Mucosa of stomach (tissue), 1 donor: ENCODE data around the gene CHKA.

Source experiments
- H3K27me3 ChIP-seq: one replicate; pipeline ENCODE4 v1.7.0; 2013; ENCODE audit warnings: mild to moderate bottlenecking, low read length; ENCODE audit not compliant: control insufficient read depth, insufficient read depth
- H3K36me3 ChIP-seq: one replicate; pipeline ENCODE4 v1.7.0; 2013; ENCODE audit warnings: low read length; ENCODE audit not compliant: control insufficient read depth, insufficient read depth
- H3K4me1 ChIP-seq: one replicate; pipeline ENCODE4 v1.7.0; 2013; ENCODE audit warnings: mild to moderate bottlenecking, low read length; ENCODE audit not compliant: control insufficient read depth, insufficient read depth
- H3K4me3 ChIP-seq: one replicate; pipeline ENCODE4 v1.7.0; 2013; ENCODE audit warnings: low read length
- H3K9ac ChIP-seq: one replicate; pipeline ENCODE4 v1.7.0; 2013; ENCODE audit warnings: mild to moderate bottlenecking, low read length, moderate library complexity
- H3K9me3 ChIP-seq: one replicate; pipeline ENCODE4 v1.7.0; 2013; ENCODE audit warnings: mild to moderate bottlenecking, low read length, moderate library complexity; ENCODE audit not compliant: control insufficient read depth
- donor health status: Pancreatic carcinoma.

Gene CHKA

DNA sequence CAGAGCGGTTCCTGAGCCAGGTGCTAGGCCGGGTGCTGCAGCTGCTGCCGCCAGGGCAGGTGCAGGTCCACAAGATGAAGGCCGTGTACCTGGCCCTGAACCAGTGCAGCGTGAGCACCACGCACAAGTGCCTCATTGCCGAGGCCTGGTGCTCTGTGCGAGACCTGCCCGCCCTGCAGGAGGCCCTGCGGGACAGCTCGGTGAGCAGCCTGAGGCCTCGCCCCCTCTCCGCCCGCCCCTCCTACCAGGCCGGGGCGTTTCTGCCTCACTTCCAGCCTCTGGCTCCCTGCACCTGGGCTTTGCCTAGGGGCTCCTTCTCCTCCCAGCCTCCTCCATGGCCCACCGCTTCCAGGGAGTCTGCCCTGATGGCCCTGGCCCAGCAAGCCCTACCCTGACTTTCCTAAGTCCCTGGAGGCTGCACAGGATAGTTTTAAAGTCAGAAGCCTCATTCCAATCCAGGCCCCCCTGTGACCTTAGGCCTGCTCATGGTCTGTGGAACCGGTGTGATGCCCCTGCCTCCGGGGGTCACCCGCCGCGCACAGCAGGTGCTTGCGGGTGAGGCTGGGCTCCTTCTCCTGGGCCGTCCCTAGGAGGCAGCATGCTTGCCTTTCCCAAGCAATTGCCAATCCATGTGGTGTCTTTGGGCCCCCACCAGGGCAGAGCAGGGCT lies 76.9 kb downstream of the CHKA start:
- H3K4me3 ChIP-seq = no peak overlapping the region
- H3K27me3 ChIP-seq = no peaks in the 10 kb centered on the region
- H3K4me1 ChIP-seq = peaks cover 17% of the 10 kb centered on the region
- H3K9me3 ChIP-seq = no peaks in the 10 kb centered on the region
- H3K36me3 ChIP-seq = peaks cover 11% of the 10 kb centered on the region
- H3K9ac ChIP-seq = no peak overlapping the region

DNA sequence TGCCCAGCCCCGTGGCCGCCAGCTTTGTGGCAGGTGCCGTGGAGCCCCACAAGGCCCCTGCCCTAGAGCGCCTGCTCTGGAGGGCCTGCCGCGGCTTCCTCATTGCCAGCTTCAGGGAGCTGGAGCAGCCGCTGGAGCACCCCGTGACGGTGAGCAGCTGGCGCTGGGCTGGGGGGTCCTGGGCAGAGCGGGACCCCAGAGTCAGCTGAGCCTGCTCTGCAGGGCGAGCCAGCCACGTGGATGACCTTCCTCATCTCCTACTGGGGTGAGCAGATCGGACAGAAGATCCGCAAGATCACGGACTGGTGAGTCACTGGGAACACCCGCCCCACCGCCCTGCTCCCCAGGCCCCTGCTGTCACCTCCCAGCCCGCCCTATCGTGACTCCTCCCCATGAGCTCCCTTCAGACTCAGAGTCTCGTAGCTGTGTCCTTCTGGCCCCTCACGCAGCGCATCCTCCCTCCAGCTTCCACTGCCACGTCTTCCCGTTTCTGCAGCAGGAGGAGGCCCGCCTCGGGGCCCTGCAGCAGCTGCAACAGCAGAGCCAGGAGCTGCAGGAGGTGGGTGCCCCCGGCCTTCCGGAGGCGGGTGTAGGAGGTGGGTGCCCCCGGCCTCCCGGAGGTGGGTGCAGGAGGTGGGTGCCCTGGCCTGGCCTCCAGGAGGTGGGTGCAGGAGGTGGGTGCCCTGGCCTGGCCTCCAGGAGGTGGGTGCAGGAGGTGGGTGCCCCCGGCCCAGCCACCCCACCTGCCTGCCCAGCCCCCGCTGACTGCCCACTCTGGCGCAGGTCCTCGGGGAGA lies 77.6 kb downstream of the CHKA start:
- Histone ChIP-seq H3K4me1 (peaks cover 24% of the 10 kb centered on the region), H3K27me3 (no peaks in the 10 kb centered on the region), H3K4me3 (no peak overlapping the region), H3K9me3 (no peaks in the 10 kb centered on the region), H3K36me3 (peaks cover 7% of the 10 kb centered on the region), H3K9ac (no peak overlapping the region)

DNA sequence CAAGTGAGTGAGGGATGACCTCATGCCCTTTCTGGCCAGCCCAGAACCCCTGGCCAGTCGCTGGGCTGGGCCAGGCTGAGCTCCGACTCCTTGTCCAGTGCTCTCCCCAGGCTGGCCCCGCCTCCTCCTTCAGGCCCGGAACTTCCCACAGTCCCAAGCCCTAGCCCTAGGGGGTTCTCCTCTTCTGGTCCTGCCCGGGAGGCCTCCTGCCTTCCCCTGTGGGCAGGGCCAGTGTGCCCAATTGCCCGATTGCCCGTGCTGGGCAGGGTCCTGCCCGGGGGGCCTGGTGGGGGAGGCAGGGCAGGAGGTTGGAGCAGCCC lies 78.2 kb downstream of the CHKA start:
- peaks cover 30% of the 10 kb centered on the region for H3K4me1 ChIP-seq
- no peaks in the 10 kb centered on the region for H3K9me3 ChIP-seq
- H3K36me3 ChIP-seq = peaks cover 6% of the 10 kb centered on the region
- H3K9ac ChIP-seq = no peak overlapping the region
- H3K4me3 ChIP-seq = no peak overlapping the region
- H3K27me3 ChIP-seq = no peaks in the 10 kb centered on the region

DNA sequence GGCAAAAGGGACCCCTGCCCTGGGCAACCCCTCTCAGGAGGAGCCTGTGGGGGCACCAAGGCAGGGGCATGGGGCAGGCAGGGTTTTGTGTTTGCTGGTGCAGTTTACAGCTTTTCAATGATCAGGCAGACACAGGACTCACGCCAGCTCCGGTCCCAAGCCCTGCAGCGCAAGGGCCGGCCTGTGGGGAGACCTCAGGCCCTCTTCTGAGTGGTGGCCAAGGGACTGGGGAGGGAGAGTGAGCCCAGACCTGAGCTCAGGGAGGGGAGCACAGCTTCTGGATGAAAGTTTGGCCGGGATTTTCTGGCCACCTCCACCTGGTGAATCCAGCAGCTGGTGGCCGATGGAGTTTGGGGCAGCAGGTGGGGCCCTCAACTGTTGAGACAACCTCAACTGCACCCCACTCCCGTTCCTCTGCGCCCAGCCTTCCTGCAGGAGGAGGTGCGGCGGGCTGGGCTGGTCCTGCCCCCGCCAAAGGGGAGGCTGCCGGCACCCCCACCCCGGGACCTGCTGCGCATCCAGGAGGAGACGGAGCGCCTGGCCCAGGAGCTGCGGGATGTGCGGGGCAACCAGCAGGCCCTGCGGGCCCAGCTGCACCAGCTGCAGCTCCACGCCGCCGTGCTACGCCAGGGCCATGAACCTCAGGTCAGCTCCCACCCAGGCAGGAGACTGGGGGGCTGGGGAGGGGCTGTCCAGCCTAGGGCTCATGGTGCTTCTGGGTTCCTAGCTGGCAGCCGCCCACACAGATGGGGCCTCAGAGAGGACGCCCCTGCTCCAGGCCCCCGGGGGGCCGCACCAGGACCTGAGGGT lies 78.8 kb downstream of the CHKA start:
- H3K36me3 ChIP-seq = peaks cover 6% of the 10 kb centered on the region
- no peaks in the 10 kb centered on the region for H3K9me3 ChIP-seq
- peaks cover 35% of the 10 kb centered on the region for H3K4me1 ChIP-seq
- no peak overlapping the region for H3K9ac ChIP-seq
- no peak overlapping the region for H3K4me3 ChIP-seq
- H3K27me3 ChIP-seq = no peaks in the 10 kb centered on the region

DNA sequence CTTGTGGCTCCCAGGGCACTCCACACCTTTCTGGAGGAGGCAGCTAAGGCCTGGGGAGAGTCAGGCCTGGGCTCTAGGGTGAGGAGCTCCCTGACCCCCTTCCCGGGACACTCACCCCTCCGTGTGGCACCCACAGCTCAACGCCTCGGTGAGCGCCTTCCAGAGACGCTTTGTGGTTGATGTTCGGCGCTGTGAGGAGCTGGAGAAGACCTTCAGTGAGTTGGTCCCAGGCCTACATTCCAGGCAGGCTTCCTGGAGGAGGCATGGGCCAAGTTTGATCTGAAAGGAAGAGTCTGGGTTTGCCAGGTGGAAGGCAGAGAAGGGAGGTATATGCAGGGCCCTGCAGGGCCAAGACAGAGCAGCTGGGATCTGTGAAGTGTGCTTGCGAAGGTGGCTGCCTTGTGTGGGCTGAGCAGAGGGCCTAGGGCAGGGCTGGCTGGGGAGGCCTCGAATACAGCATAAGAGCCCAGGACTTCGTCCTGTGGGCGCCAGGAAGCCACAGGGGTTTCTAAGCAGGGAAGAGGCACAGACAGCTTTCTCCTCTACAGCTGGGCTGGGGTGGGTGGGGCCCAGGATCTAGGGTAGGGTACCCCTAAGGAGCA lies 79.5 kb downstream of the CHKA start:
- H3K36me3 ChIP-seq = peaks cover 6% of the 10 kb centered on the region
- H3K4me3 ChIP-seq = no peak overlapping the region
- no peak overlapping the region for H3K9ac ChIP-seq
- H3K27me3 ChIP-seq = no peaks in the 10 kb centered on the region
- no peaks in the 10 kb centered on the region for H3K9me3 ChIP-seq
- H3K4me1 ChIP-seq = peaks cover 41% of the 10 kb centered on the region

DNA sequence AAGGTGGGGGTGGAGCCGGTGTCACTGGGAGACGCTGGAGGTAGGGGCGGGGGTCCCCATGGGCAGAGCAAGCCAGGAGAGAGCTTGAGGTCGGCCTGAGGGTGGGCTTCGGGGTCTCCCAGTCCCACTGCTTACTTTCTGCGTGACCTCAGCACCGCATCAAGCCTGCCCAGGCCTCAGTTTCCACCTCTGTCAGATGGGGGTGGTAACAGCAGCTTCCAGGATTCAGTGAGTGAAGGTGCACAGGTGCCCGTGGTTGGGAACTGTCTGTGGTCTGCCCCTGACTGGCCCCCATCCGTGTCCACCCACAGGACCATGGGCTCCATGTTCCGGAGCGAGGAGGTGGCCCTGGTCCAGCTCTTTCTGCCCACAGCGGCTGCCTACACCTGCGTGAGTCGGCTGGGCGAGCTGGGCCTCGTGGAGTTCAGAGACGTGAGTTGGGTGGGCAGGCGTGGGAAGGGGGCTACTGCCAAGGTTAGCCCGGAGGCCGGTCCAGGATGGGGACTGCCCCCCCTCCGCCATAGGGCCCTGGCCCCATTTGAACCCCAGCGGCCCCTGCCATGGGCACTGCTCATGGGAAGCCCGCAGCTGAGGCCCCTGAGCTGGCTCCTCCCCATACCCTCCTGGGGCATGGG lies 80.1 kb downstream of the CHKA start:
- Histone ChIP-seq H3K4me3 (peak overlapping the region; percentile 94), H3K9me3 (no peaks in the 10 kb centered on the region), H3K27me3 (no peaks in the 10 kb centered on the region), H3K36me3 (peaks cover 6% of the 10 kb centered on the region), H3K4me1 (peaks cover 41% of the 10 kb centered on the region), H3K9ac (peak overlapping the region; percentile 95)

DNA sequence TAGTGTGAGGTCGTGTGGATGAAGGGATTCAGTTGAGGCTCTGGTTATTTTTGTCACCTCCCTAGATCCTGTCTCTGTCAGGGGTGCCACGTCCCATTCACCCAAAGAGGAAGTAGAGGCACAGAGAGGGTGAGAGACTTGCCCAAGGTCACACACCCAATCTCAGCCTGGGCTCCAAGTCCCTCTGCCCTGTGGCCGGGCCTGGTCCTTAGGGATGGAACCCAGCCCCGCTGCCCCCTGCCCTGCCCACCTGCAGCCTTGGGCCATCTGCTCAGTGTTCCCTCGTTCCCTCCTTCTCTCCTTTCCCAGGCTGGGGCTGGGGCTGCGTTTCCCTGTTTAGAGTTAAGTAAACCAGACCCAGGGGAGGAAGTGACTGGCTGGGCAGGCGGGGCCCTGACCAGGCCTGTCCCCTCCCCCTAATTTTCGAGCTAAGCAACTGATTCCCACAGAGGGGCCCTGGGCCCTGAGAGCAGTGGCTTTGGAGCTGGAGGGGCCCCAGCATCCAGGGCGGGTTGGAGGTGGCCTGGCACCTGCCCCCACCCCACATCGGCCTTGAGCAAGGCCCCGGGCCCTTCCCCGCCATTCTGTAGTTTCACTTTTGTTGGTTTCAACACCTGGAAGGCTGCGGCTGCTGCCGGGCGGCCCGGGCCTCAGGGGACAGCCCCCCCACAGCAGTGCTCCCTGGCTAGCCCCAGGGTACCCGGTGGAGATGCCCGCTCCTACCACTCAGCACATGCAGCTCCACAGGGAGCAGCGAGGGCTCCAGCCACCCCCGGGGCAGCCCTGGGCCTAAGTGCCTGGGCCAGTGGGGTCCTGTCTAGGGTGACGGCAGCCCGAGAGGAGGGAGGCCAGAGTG lies 80.9 kb downstream of the CHKA start:
- peak overlapping the region; percentile 95 for H3K9ac ChIP-seq
- peak overlapping the region; percentile 94 for H3K4me3 ChIP-seq
- H3K9me3 ChIP-seq = no peaks in the 10 kb centered on the region
- H3K27me3 ChIP-seq = no peaks in the 10 kb centered on the region
- peaks cover 6% of the 10 kb centered on the region for H3K36me3 ChIP-seq
- peaks cover 41% of the 10 kb centered on the region for H3K4me1 ChIP-seq

DNA sequence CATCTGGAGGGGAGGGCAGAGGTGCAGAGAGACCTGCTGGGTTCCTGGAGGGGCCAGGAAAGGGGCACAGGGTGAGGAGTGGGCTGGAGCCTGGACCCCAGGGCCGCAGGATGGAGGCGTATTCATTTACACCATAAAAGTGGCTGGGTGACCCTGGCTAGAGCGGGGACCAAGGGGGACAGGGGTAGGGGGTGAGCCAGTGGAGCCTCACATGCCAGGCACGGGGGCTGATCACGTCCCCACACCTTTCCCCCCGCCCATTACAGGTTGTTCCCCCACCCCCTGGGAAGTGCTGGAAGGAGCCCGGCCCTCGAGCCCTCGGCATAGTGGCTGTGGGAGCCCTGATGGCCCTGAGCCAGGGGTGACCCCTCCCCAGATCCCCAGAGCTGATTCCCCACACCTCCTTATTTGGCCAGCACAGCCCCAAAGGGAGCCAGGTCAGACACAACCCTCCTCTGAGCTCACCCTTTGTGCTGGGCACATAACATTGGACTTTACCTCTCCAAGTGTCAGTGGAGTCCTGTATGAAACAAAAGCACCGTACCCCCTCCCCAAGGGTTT lies 81.6 kb downstream of the CHKA start:
- H3K27me3 ChIP-seq = no peaks in the 10 kb centered on the region
- peaks cover 41% of the 10 kb centered on the region for H3K4me1 ChIP-seq
- peaks cover under 1% of the 10 kb centered on the region for H3K36me3 ChIP-seq
- peak overlapping the region; percentile 95 for H3K9ac ChIP-seq
- peak overlapping the region; percentile 94 for H3K4me3 ChIP-seq
- no peaks in the 10 kb centered on the region for H3K9me3 ChIP-seq

DNA sequence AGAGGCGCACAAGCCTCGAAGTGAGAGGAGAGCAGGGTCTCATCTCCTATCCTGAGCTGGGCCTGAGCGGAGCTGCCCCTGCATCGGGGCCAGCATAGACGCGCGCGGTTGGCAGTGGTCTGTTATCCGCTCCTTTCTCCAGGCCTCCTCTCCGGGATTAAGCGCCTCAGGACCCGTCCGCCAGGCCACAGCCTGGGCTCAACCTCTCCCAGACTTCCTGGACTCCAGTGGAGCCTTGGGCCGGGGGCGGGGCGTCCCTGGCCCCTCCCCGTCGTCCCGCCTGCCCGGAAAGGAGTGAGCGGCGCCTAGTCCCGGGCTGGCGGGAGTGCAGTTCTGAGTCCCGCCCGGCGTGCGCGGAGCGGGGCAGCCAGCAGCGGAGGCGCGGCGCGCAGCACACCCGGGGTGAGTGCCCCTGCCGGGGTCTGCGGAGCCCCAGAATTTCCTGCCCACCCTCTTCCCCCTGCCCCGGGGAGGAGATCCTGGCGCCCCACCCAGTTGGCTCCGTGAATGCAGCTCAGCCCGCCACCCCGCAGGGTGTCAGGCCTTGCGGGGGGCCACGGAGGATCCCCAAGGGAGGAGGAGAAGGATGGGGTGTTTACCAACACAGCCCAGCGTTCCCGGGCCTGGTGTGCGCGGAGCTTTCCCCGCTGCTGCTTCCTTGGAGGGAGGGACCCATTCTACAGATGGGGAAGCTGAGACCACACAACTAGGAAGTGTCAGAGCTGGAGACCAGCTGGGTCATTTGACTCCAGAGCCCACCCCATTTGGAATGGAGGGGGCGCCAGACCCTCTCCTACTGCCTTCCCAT lies 82.3 kb downstream of the CHKA start, which contains the start of gene TCIRG1:
Gene TCIRG1 (plus strand): TSS at position 308 of the 808 bp plus-strand sequence. CDS start 2,247 bp downstream, outside the sequence.
- peak within 1 kb of the TSS; percentile 95 for H3K9ac ChIP-seq
- H3K4me3 ChIP-seq = peak within 1 kb of the TSS; percentile 94
- peaks cover 2% of the 10 kb centered on the region for H3K36me3 ChIP-seq
- peaks cover 41% of the 10 kb centered on the region for H3K4me1 ChIP-seq
- no peaks in the 10 kb centered on the region for H3K27me3 ChIP-seq
- no peaks in the 10 kb centered on the region for H3K9me3 ChIP-seq

DNA sequence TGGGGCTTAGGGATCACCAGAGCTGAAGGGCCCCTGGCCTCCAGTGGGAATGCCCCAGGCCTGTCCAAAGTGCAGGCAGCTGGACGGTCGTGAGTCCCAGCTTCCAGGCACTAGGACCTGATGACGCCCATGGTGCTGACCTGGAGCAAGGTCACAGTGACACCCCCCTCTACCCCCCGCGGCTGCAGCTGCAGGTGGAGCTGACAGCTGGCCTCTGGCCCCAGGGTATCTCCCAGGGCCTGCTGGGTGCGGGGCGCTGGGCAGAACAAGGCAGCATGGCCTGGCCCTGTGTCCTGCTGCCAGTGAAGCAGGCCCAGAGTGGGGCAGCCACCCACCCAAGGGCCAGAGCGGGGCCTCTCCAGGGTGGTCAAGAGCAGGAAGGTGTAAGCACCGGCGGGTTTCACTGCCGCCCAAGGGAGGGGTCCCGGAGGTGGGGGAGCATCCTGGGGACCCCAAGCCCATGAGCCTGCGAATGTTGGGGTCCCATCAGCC lies 82.9 kb downstream of the CHKA start:
- H3K9me3 ChIP-seq = no peaks in the 10 kb centered on the region
- H3K4me1 ChIP-seq = peaks cover 45% of the 10 kb centered on the region
- peak overlapping the region; percentile 94 for H3K4me3 ChIP-seq
- peak overlapping the region; percentile 95 for H3K9ac ChIP-seq
- no peaks in the 10 kb centered on the region for H3K27me3 ChIP-seq
- peaks cover 8% of the 10 kb centered on the region for H3K36me3 ChIP-seq
